HG03460 (cell line): Measurements from ENCODE around the gene ARHGEF17.
A peak's percentile ranks its signal among the peaks of the same experiment; 100 is the strongest.

ENCODE experiments used
- ATAC-seq: cut with Tn5 transposase; IDR thresholded peaks from one replicate; pipeline ENCODE4 v1.9.1; 2021; ENCODE audit not compliant: unreplicated experiment

ARHGEF17 gene

DNA sequence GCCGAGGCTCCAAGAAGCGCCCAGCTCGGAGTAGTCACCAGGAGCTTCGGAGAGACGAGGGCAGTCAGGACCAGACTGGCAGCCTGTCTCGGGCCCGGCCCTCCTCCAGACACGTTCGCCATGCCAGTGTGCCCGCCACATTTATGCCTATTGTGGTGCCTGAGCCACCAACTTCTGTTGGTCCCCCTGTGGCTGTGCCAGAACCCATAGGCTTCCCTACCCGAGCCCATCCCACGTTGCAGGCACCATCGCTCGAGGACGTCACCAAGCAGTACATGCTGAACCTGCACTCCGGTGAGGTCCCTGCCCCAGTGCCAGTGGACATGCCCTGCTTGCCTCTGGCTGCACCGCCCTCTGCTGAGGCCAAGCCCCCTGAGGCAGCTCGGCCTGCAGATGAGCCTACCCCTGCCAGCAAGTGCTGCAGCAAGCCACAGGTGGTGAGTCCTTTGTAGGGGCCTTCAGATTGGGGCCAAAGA lies 3.4 kb downstream of the ARHGEF17 start:
- ATAC-seq = no peak

DNA sequence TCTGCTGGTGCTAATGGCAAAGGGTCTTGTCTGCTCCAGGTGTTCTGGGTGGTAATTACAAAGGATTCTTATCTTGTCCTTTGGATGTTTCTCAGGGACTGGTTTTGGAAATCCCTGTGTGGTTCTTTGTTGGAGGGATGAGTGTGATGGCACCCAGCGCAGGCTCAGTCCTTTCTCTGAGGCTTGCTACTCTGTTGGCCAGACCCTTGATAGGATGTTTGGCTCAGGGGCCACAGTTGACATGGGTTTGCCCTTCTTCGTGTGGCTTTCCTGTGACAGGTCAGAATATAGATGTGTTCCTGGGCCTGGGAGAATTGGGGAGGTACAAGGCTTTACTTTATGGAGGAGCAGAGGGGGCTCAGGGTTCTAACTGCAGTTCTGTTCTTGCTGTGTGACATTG lies 4.0 kb downstream of the ARHGEF17 start:
- no peak for ATAC-seq

DNA sequence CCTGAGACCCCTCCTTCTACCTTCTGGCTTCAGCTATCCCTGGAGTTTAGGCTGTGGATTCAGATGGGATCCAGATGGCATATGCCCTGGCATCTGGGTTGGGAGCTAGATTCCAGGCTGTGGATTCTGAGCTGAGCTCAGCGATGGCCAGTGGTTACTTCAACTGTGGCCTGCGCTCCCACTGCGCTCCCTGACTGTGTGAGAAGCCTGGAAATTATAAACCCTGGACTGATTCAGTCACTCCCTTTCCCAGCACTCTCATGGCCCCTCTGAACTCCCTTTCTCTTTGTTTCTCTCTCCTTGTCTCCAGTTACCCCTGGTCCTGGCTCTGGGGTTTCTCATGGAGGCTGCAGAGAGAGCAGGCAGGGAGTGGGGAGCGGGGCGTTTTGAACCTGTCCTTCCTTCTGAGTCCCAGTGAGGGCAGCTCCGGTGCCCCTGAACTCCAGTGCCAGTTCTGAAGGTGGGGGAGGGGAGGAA lies 4.8 kb downstream of the ARHGEF17 start:
- no peak for ATAC-seq

DNA sequence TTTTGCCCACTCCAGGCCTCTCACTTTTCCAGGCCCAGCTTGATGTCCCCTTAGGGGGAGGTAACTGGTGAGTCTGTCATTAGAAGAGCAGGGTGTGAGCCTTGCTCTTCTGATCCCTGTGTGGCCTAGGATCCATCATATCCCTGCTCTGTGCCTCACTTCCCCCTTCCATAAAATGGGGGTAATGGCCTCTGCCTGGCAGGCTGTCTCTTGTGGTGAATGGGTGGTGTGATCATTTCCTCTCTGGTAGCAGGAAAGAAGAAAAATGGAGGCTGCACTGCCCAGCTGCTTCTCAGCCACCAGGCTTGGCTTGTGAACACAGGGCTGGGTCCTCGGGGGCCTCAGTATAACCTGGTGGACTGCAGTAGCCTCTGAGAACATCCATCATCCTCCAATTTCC lies 5.6 kb downstream of the ARHGEF17 start:
- ATAC-seq = no peak

DNA sequence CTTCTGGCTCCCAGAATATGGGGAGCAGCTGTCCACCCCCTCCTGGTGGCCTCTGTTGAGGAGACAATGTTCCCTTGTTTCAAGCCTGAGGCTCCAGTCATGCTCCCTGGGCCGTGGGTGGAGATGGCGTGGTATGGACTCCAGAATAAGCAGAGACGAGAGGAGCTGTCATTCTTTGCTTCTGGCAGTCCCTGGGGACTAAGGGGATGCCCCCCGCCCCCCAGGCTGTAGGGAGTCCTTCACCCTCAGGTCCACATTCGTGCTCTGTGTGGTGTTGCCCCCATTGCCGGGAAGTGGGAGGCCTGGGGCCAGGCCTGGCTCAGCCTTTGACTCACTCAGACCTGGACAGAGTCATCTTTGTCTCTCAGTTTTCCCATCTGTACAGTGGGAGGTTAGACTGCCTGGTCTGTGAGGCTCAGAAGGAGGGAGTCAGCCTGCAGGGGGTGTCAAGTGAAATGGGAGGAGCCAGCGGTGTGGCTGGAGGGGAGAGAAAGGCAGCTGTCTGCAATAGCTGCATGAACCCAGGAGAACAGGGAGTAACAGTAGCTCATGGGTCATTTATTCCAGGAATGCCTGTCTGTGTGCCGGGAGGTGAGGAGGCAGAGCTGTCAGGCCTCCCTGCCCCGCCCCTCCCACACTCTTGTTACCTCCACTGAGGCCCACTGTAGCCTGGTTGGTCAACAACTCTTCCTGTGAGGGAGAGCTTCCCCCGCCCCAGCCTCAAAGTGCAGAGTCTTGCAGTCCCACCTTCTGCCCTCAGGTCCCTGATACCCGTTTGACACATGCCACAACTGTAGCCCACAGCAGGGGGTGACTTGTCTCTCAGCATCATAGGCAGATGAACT lies 6.3 kb downstream of the ARHGEF17 start:
- no peak for ATAC-seq

DNA sequence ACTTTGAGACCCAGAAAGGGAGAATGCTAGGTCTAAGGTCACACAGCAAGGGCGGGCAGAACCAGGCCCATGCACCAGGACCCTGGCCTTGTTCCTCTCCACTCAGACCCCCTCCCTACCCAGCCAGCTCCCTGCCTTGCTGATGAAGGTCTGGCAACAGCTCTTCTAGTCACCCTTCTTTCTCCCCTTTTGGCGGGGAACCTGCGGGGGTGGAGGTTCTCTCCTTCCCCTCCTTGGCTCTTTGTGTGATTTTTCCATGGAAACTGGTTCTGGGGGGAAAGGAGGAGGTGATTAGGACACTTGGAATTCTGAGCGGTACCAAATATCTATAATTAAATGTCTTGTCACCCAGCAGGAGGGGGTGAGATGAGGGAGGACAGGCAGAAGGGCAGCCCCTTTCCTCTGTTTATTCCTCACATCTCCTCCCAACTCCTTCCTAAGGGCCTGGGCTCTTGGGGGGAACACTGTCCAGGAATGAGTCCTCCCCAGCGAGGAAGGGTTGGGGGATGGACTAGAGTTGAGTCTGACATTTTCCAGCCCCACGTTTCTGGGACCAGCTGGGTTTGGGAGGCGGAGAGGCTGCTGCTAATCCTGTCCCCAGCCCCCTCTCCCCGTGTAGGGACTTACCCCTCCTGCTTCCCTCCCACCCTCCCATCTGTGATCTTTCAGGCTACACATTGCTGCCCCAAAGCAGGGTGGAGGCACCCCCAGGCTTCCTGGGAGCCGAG lies 7.4 kb downstream of the ARHGEF17 start:
- ATAC-seq = no peak

DNA sequence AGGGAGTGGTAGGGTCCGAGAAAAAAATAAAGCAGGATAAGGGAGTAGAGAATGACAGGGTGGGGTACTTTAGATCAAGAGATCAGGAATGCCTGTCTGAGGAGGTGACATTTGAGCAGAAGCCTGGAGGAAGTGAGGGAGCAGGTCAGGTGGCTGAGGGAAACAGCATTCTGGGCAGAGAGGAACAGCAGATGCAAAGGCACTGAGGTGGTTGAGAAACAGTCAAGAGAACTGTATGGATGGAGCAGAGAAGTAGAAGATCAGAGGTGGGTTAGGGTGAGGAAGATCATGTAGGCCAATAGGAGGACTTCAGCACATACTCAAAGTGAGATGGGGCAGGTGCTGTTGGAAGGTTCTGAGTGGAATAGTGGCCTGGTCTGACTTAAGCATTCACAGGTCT lies 8.3 kb downstream of the ARHGEF17 start:
- ATAC-seq = no peak

DNA sequence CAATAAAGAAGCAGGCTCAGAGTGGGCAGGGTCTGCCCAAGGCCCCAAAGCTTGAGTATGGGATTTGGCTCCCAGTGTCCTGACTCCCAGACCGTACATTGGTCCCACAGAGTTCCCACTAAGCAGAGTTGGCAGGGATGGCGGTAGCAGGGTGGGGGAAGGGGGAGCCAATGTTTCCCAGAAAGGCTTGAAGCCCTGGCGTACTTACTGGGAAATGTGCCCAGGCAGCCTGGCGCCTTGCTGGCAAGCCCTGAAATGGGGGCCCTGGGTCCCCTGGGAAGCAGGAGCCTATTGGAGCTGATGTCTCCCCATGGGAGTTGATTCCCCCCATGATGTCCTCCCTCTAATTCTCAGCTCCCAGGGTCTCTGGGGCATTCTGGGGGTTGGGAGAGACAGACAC lies 9.3 kb downstream of the ARHGEF17 start:
- ATAC-seq = no peak

DNA sequence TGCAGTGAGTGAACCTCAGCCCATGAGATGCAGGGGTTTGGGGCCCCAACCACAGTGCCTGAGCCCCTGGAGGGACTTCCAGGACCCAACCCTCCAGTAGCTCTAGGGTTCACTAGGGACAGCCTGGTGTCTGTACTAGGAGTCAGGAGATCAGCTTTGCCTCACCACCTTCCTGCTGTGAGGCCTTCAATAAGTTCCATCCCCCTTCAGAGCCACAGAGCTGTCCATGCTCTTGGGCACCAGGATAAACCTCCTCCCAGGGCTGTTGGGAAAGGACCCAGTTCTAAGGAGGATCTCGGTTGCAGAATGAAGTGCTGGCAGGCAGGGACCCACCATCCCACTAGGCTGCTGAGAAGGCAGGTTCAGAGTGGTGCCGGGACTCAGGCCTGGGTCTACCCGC lies 9.7 kb downstream of the ARHGEF17 start:
- ATAC-seq = no peak

DNA sequence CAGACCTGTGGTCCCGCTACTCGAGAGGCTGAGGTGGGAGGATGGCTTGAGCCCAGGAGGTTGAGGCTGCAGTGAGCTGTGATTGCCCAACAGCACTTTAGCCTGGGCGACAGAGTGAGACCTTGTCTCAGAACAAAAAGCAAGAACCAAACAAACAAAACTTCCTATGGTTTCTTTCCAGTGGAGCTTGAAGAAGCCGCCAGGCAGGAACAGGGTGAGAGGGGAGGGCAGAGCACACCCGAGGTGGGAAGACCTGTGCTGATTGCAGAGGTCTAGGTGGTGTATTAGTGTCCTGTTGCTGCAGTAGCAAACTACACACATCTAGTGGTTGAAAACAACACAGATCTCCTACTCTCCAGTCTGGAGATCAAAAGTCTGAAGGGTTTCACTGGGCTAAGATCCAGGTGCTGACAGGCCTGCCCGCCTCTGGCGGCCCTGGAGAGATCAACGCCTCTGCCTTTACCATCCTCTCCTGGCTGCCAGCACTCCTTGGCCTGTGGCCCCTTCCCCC lies 10.5 kb downstream of the ARHGEF17 start:
- ATAC-seq = no peak

DNA sequence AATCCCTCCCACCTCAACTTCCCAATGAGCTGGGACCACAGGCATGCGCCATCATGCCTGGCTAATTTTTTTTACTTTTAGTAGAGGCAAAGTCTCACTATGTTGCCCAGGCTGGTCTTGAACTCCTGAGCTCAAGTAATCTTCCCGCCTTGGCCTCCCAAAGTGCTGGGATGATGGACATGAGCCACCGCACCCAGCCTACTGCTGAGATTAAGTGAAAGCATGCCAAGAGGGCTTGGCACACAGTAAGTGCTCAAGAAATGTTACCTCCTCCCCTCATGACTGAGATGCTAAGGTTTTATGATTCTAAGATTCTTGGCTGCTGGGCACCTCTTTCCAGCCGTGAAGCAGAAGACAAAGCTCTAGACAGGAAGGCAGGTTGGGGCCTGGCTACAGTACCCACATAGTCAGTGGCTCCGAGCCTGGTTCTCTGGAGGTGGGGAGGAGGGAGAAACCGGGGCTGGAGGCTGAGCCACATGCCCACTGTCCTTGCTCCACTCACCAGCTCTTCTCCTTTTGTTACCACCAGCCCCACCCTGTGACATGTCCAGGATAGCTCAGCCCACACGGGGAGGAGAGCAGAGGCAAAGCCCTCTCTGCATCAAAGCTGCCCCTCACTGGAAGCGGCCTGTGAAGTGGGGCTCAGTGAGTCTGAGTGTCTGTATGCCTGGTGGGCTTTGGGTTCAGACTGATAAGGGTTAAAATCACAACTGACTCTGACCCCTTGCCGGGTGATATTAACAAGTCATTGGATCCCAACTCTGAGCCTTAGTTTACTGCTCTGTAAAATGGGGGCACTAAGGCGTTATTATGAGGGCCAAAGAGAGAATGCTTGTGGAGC lies 12.9 kb downstream of the ARHGEF17 start:
- no peak for ATAC-seq

DNA sequence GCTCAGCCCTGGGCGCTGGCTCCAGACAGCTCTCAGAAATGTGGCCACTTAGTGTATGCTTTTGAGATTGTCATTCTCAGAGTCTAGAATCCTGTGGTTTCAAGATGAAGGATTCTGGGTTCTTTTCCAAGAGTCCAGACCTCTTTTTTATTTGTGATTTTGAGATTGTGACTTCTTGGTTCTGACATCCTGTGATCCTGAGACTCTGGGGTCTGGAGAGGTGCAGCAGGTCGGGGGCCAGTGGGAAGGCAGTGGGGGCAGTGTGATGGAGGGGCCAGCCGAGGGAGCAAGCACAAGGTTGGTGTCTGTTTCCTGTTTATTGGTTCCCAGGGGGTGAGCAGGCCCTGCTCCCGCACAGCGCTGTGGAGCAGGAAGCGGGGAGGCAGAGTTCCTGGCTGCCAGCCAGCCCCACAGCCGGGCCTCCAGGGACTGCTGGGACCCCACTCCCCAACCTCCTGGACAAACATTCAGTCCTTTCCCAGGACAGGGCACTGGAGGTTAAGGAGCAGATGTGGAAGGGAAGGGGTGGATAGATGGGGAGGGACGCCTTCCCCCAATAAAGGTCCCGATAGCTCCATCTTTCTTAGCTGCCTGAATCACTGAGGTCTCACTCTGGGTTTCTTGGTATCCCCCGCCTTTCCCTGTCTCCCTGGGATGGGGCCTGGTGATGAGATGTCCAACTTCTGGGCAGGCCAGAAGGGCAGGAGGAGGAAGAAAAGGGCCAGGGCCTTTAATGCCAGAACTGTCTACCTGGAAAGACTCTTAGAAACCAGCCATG lies 13.7 kb downstream of the ARHGEF17 start:
- no peak for ATAC-seq

DNA sequence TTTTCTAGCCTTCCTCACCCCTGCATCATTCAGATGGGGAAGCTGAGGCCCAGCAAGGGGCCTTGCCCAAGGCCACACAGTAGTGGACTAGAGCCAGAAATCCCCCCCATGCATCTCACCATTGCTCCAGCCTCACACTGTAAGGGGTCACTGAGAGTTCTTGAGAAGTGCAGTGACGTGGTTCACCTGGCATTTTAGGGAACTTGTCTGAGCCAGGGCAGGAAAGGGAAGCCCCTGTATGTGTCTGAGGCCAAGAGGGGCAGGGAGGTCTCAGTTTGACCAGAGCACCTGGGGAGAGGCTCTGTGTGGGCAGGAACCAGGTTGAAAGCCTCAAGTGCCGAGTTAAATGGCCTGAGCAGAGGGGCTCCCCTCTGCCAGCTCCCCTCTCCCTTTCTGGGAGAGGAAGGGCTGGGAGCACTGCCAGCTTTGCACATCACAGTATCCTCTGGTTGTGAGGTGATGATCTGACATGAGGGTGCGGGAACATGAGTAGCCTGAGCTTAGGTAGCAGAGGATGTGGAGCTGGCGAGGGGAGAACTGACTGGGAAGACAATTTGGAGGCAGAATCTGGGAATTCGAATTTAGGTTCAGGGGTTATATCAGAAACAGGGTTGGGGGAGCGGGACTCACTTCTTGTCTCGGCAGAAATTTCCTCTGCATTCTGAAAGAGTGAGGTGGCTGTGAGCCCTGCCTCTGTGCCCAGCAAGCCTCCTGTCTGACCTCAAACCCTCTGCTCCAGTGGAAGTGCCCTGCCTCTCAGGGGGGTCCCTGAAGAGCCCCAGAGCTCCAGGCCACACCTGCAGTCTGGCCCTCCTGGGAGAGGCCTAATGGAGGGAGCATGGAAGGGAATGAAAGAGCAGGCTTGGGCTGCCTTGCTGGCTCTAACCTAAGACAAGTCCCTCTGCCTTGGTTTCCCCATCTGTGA lies 14.6 kb downstream of the ARHGEF17 start:
- ATAC-seq = no peak

DNA sequence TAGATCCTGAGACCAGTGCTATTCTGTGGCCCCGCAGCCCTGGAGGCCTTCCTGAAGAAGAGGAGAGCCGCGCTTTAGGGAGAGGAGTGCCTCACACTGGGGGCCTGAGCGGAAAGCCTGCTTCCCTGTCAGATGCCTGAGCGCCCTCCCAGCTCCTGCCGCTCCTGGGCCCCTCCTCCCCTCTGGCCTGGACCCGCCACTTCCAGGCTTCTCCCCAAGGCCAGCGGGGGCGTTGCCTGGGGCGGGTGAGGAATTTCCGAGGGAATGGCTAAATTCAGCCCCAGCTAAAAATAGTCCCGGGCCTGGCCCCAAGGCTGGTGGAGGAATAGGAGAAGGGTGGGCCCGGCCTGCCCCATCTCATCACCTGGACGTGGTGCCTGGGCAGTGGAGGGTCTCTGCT lies 15.4 kb downstream of the ARHGEF17 start:
- no peak for ATAC-seq

DNA sequence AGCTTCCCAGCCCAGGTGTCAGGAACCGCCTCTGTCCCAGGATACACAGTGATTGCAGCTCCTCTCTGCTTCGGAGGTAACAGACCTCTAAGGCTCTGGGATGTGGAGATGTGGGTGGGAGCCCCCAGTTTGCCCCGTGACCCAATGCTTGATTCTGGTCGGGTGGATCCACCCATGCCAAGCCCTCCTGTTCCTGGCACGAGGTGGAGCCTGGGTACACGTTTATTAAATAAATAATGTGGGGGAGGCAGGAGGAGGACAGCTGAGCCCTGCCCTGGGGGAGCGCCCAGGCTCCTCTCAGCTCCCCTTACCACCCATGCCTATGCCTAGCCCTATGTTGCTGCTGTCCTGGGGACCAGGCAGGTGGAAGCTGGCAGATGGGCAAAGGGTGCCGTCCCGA lies 16.0 kb downstream of the ARHGEF17 start:
- ATAC-seq = no peak

DNA sequence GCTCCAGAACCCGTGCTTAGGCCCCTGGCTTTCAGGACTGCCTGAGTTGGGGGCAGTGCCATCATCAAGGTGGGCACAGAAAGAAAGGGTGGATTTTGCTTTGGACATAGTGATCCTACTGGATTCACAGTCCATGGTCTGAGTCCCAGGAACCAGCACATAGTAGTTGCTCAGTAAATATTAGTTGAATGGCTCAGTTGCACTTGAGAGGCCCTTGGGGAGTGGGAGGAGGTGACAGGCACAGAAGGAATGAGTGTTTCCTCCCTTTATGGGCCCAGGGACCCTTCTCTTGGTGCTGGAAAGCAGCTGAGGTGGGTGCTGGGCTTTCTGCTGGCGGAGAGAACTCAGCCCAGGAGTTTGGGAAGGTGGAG lies 16.6 kb downstream of the ARHGEF17 start:
- ATAC-seq = no peak

DNA sequence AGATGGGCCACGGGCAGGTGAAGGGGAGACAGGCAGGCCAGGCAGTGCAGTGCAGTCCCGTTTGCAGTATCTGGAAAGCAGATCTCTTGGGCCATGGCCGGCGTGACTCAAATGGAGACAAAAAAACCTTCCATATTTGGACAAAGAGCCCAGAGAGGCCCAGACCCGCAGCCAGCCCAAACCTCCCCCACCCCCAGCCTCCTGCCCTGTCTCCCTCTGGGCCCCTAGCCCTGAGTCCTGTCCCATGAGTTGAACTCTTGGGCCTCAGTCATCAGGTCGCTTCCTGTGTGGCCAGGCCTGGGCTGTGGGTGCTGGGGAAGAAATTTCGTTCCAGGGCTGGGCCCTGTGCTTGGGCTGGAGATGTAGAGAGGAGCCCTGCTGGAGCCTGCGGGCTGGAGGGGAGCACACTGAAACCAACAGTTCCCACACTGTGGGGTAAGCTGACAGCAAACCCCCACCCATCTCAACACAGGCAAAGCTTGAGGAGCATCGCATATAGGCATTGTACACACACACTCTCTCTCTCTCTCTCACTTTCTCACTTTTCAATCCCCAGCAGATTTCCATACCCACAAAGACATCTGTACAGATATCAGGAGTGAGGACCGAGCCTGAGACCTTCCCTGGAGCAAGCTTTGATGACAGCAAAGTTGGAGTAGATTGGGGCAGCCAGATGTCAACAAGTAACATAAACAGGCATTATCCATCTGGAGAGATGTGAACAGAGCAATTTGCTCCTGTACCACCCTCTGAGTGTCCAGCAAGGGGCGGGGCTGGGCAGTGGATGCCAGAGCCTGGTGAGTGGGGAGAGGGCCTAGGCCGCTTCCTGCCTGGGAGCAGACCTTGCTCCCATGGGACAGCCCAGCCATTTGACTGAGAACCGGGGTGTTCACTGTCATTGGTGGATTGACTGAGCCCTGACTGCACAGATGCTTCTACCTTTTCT lies 17.2 kb downstream of the ARHGEF17 start:
- ATAC-seq = peak; percentile 57
